Muscle of arm (tissue), 12 donors: Measurements from ENCODE around the gene CYP4F8. TPM values are rescaled to one million over a fixed set of nuclear protein-coding genes. Genes with fewer than 3 reads are reported as not detected.
"Not testable (repeated sequence)": the region's sequence is repeated elsewhere in the genome, so short reads cannot be mapped to it uniquely, and the experiment has no call there.

Source experiments
- DNase-seq: peaks from one replicate; pipeline ENCODE4 v3.0.0-alpha.2; 2013
- polyA plus RNA-seq, 12 donors: library from polyadenylated mRNA; unstranded; fragments of 120-200 nt; gene quantifications; one replicate each; pipeline ENCODE4 v1.2.1, GENCODE V29; 2013; ENCODE audit not compliant: insufficient read length in 12 of 12

CYP4F8 gene
- polyA plus RNA-seq, 12 donors, result 0.06 TPM; not detected in 11

DNA sequence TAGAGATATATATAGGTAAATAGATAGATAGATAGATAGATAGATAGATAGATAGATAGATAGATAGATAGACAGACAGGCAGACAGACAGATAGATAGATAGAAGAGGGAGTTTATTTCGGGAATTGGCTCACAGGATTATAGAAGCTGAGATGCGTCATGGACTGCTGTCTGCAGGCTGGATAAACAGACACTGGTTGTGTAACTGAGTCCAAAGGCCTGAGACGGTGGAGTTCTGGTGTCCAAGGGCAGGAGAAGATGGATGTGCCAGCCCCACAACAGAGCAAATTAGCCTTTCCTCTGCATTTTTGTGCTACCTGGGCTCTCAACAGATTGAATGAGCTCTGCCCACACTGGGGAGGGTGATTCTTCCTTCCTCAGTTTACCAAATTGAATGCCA lies 28.4 kb downstream of the CYP4F8 start:
- DNase-seq, result no peak

GRCh38 chr19:15644066-15644741 lies 29.2 kb downstream of the CYP4F8 start:
- no peak for DNase-seq

DNA sequence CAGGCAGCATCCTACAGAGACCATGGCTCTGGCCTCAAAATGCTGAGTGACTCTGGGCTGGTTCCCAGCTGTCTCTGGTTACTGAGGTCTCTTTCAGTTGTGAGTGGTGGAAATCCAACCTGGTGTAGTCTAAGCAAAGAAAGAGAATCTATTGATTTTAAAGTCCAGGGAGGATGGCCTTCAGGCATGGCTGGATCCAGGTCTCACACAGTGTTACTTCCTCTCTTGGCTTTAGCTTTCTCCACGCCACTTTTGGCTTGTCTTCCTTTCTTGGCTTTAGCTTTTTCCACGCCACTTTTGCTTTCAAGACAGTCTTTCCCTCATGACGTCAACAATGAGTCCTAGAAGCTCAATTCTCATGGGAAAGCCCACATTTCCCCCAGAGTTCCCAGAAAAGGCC lies 29.8 kb downstream of the CYP4F8 start:
- DNase-seq, result no peak

DNA sequence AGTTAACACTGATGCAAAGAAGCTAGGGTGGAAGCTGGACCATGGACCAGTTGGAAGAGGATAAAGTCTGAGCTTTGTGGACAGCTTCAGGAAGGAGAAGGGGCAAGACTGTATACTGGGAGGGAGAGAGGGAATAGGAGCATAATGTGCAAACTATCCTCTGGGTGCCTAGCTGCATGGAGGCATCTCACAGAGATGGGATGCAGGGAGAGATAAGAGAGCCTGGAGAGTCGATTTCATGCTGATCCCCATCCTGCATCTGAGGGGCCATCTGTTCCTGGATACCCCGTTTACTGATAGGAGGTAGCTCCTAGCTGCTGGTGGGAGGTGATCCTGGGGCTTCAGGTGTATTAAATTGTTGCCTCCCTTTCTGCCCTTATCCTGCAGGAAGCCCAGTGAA lies 34.5 kb downstream of the CYP4F8 start:
- DNase-seq, result no peak

DNA sequence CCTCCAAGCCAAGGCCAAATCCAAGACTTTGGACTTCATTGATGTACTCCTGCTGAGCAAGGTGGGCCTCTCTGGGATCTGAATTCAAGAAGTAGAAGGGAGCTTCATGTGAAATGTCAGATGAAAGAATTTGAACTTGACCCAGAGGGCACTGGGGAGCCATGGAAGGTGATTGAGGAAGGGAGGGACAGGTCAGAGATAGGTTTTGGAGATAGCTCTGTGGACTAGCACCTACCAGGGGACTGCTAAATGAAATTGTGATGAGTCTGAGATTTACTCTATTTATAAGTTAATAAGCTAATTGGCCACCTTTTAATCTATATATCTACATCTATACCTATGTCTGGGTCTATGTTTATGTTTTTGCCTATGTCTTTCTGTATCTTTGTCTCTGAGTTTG lies 35.1 kb downstream of the CYP4F8 start:
- DNase-seq, result not testable (repeated sequence)

- no peak for DNase-seq
Observed at GRCh38 chr19:15651791-15652190, 36.8 kb downstream of the CYP4F8 start.

DNA sequence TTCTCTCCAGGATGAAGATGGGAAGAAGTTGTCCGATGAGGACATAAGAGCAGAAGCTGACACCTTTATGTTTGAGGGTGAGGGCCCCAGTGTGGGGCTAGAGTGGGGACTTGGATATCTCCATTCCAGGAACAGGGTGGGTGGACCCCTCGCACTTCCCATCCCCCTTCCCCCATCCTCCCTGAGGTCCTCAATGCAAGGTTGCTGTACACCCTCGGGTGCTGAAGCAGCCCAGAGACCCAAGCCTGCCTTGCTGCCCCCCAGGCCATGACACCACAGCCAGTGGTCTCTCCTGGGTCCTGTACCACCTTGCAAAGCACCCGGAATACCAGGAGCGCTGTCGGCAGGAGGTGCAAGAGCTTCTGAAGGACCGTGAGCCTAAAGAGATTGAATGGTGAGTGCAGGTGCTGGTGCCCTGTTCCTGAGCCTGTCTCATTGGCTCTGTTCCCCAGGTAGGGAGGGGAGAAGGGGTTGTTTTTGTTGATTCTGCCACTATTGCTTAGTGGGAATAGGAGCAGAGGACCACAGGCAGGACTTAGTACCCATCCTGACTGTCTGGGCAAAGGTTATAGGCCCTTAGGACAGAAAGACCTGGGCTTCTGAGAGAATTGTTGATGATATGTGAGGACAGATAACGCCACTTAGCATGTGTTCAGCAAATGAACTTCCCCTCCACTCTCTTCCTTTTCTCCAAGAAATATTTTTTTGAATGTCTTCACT lies 37.7 kb downstream of the CYP4F8 start:
- DNase-seq, result no peak

GRCh38 chr19:15656467-15656866 lies 41.4 kb downstream of the CYP4F8 start:
- no peak for DNase-seq

DNA sequence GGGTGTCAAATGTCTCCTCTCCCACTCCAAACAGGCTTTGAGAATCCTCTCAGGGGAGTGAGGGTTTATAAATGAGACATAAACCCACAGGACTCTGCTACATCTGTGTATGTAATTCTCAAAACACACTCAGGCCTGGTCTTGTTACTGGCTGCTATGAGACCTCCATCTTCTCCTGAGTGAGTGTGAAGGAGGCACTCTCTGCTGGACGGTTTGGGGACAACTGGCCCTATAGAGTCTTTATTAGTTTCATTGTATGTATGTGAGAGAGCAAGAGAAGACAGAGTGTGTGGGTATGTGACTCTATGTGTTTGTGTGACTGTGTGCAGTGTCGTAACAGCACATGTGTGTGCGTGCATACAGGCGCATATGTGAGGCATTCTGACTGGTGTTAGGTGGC lies 48.2 kb downstream of the CYP4F8 start:
- DNase-seq, result no peak

DNA sequence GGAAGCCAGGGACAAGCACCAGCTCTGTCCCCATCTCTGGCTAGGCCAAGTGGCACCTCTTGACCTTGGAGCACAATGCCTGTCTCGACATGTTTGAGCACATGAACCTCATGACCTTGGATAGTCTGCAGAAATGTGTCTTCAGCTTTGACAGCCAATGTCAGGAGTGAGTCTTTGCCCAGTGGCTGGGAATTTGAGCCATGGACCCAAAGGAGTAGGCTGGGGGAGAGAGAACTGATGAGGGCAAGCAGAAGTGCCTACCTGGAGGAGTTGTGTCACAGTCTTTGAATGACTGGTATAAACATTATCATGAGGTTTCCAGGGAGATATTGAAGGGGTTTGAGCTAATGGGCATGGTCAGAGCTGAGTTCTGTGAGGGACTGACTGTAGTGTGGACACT lies 51.2 kb downstream of the CYP4F8 start:
- DNase-seq, result no peak

DNA sequence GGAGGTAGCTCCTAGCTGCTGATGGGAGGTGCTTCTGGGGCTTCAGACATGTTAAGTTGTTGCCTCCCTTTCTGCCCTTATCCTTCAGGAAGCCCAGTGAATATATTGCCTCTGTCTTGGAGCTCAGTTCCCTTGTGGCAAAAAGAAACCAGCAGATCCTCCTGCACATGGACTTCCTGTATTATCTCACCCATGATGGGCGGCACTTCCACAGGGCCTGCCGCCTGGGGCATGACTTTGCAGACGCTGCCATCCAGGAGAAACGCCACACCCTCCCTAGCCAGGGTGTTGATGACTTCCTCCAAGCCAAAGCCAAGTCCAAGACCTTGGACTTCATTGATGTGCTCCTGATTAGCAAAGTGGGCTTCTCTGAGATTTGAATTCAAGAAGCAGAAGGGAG lies 51.9 kb downstream of the CYP4F8 start:
- DNase-seq, result no peak

DNA sequence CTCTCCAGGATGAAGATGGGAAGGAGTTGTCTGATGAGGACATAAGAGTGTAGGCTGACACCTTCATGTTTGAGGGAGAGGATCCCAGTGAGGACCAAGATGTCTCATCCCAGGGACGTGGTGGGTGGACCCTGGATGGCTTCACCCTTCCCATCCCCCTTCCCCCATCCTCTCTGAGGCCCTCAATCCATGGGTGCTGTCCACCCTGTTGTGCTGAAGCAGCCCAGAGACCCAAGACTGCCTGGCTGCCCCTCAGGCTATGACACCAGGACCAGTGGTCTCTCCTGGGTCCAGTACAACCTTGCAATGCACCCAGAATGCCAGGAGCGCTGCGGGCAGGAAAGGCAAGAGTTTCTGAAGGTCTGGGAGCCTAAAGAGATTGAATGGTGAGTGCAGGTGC lies 54.4 kb downstream of the CYP4F8 start:
- DNase-seq, result no peak

- no peak for DNase-seq
Observed at GRCh38 chr19:15669891-15670290, 54.9 kb downstream of the CYP4F8 start.

- no peak for DNase-seq
Observed at GRCh38 chr19:15671237-15671821, 56.3 kb downstream of the CYP4F8 start.

GRCh38 chr19:15671891-15672579 lies 57.0 kb downstream of the CYP4F8 start:
- DNase-seq, result peak; percentile 21

GRCh38 chr19:15672580-15673175 lies 57.7 kb downstream of the CYP4F8 start, which contains the start of gene CYP4F12:
TSS of gene CYP4F12 (plus strand) at chr19:15673087. CDS start at chr19:15673530, 443 bp downstream.
- peak; percentile 13 for DNase-seq

DNA sequence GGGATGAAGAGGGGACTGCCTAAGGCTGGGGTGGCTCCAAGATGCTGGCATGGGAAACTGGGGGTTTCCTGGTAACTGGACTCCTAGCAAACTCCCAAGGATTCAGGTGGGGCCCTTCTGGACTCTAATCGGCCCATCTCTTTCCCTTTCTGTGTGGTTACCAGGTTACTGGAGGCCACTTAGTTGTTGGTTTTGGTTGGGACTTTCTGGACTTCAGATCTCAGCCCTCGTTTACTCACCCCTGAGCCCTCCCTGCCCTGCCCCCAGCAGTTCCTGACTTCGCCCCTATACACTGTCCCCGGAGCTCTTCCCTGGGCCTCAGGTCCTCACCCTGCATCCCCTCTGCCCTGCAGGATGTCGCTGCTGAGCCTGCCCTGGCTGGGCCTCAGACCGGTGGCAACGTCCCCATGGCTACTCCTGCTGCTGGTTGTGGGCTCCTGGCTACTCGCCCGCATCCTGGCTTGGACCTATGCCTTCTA lies 58.2 kb downstream of the CYP4F8 start:
- no peak for DNase-seq

DNA sequence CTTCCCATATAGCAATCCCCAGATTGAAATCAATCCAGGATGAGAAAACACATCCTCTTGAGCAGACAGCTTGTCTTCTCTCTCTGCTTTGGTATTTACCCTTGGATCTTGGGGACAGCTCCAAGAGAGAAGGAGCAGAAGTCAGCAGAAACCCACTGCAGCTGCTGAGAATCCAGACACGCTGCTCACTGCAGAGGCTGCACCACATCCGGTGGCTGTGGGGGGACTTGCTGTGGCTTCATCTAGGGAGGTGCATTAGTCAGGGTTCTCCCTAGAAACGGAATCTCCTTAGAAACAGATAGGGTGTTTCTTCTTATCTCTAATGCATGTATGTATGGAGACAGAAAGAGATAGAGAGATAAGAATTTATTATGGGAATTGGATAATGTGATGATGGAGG lies 60.5 kb downstream of the CYP4F8 start:
- no peak for DNase-seq

- DNase-seq, result no peak
Observed at GRCh38 chr19:15679089-15679488, 64.1 kb downstream of the CYP4F8 start.

- DNase-seq, result not testable (repeated sequence)
Observed at GRCh38 chr19:15679865-15680264, 64.8 kb downstream of the CYP4F8 start.
